ENCODE results near the gene TAF1B. TPM values are rescaled to one million over a fixed set of nuclear protein-coding genes. Genes with fewer than 3 reads are reported as not detected.

TAF1B gene
- total RNA-seq, 2 experiments from 2014 or later, result 18.8 to 19.0 TPM

GRCh38 chr2:9981655-9982054, 138.4 kb downstream of the TAF1B start:
- POLR2A ChIA-PET, result no interaction called here
- Mint-ChIP-seq H3K27me3 (peaks cover 39% of the 10 kb centered on the region), H3K36me3 (no peaks in the 10 kb centered on the region), H3K4me1 (peaks cover 12% of the 10 kb centered on the region), H3K9me3 (no peaks in the 10 kb centered on the region), H3K4me3 (no peak overlapping the region), H3K27ac (no peak overlapping the region)
- DNase-seq (no peak), ATAC-seq (ENCODE audit: low read depth) (no peak)

GRCh38 chr2:9982248-9982647, 139.0 kb downstream of the TAF1B start:
- Mint-ChIP-seq H3K4me3 (no peak overlapping the region), H3K36me3 (no peaks in the 10 kb centered on the region), H3K27ac (no peak overlapping the region), H3K27me3 (peaks cover 40% of the 10 kb centered on the region), H3K4me1 (peaks cover 12% of the 10 kb centered on the region), H3K9me3 (no peaks in the 10 kb centered on the region)
- POLR2A ChIA-PET, result interaction anchor here (0.6 kb wide), 1 partner anchor 269 kb away, joined by 3 read pairs; no protein-coding TSS in a partner anchor
- DNase-seq, result no peak
- no peak for ATAC-seq (ENCODE audit: low read depth)

- H3K9me3 Mint-ChIP-seq, result no peaks in the 10 kb centered on the region
- DNase-seq, result no peak
- ATAC-seq (ENCODE audit: low read depth), result no peak
- peaks cover 40% of the 10 kb centered on the region for H3K27me3 Mint-ChIP-seq
- H3K4me1 Mint-ChIP-seq, result peaks cover 12% of the 10 kb centered on the region
- H3K36me3 Mint-ChIP-seq, result no peaks in the 10 kb centered on the region
- no peak overlapping the region for H3K4me3 Mint-ChIP-seq
- POLR2A ChIA-PET, result interaction anchor here (0.6 kb wide), 1 partner anchor 269 kb away, joined by 3 read pairs; no protein-coding TSS in a partner anchor
- no peak overlapping the region for H3K27ac Mint-ChIP-seq
These were observed 139.6 kb downstream of the TAF1B start for GRCh38 chr2:9982891-9983290.

DNA sequence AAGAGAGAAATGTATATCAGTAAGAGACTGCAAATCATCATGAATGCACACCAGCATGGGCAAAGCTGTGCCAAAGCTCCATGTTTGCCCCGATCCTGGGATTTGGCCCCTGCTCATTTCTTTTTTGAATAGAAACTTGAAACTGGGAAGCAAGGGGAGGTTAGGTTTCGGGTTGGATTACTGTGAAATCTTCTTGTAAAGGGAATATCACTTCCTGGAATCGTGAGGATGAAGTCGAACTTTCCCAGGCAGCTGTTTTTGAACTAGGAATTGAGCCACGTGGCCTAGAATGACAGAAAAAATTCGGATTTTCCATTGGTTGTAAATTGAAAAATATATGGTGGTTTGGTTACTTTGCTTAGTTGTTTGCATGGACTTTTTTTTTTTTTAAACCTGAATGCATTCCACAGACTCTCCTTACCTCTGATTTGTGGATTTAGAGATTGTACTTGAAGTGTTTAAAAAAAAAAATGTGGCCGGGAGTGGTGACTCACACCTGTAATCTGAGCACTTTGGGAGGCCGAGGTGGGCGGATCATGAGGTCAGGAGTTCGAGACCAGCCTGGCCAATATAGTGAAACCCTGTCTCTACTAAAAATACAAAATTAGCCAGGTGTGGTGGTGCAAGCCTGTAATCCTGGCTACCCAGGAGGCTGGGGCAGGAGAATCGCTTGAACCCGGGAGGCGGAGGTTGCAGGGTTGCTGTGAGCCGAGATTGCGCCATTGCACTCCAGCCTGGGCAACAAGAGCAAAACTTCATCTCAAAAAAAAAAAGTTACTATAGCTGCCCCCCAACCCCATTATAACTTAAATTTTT, 140.3 kb downstream of the TAF1B start:
- Mint-ChIP-seq H3K9me3 (no peaks in the 10 kb centered on the region), H3K27ac (no peak overlapping the region), H3K27me3 (peaks cover 33% of the 10 kb centered on the region), H3K4me1 (peaks cover 12% of the 10 kb centered on the region), H3K4me3 (no peak overlapping the region), H3K36me3 (no peaks in the 10 kb centered on the region)
- POLR2A ChIA-PET, result interaction anchor here (0.9 to 1.5 kb wide), 3 partner anchors 12 to 64 kb away, joined by 3 to 5 read pairs (median 3); no protein-coding TSS in a partner anchor
- no peak for ATAC-seq (ENCODE audit: low read depth)
- no peak for DNase-seq

Other genes starting within 250 kb of the TAF1B start
- gene YWHAQ, start 212.5 kb upstream of the TAF1B start, total RNA-seq, result 100 to 1,000 TPM; 191 to 216 TPM
- under 1 TPM; 0.25 to 0.43 TPM for gene GRHL1, start 108.2 kb downstream of the TAF1B start, total RNA-seq
- 1 to 10 TPM; 6.8 to 7.1 TPM for gene KLF11, start 200.1 kb downstream of the TAF1B start, total RNA-seq
- under 1 TPM; 0.11 to 0.14 TPM for gene CYS1, start 236.9 kb downstream of the TAF1B start, total RNA-seq